ENCODE measurements around the gene LRFN5. TPM values are rescaled to one million over a fixed set of nuclear protein-coding genes. Genes with fewer than 3 reads are reported as not detected.
A peak's percentile ranks its signal among the peaks of the same experiment; 100 is the strongest.
"Not testable (repeated sequence)": the region's sequence is repeated elsewhere in the genome, so short reads cannot be mapped to it uniquely, and the experiment has no call there.

Gene LRFN5
- total RNA-seq, 4 donors from 2014 or later = 2.9 to 9.3 (median 5.0) TPM

- H3K27me3 ChIP-seq = no peaks in the 10 kb centered on the region
- H3K9me3 ChIP-seq = no peaks in the 10 kb centered on the region
- no peak for TF ChIP-seq POLR2A (IDR thresholded peaks at IDR 0.05)
- no peak for TF ChIP-seq CTCF (IDR thresholded peaks at IDR 0.05)
- TF ChIP-seq EP300 (IDR thresholded peaks at IDR 0.05) = no peak
- no peak for TF ChIP-seq POLR2AphosphoS5 (IDR thresholded peaks at IDR 0.05)
- no peaks in the 10 kb centered on the region for H3K36me3 ChIP-seq
- H3K27ac ChIP-seq = no peak overlapping the region
- ATAC-seq = no peak
- H3K4me3 ChIP-seq = no peak overlapping the region
- H3K4me1 ChIP-seq = no peaks in the 10 kb centered on the region
Measured at GRCh38 chr14:41586237-41586636, 20.4 kb upstream of the LRFN5 start.

- no peaks in the 10 kb centered on the region for H3K9me3 ChIP-seq
- 95 to 96% methylated on average over 19 to 22 of the region's 25 CpGs for WGBS, 2 donors (ENCODE audit: low coverage in 1 of 2)
- ATAC-seq = no peak
- no peak for TF ChIP-seq POLR2A (IDR thresholded peaks at IDR 0.05)
- no peak for TF ChIP-seq POLR2AphosphoS5 (IDR thresholded peaks at IDR 0.05)
- TF ChIP-seq EP300 (IDR thresholded peaks at IDR 0.05) = no peak
- no peak for TF ChIP-seq CTCF (IDR thresholded peaks at IDR 0.05)
- H3K4me1 ChIP-seq = peaks cover 0 to 19% (median 0%) of the 10 kb centered on the region in 3 donors
- H3K4me3 ChIP-seq = no peak overlapping the region
- H3K27ac ChIP-seq = no peak overlapping the region
- H3K27me3 ChIP-seq = peaks cover 6% of the 10 kb centered on the region
- no peaks in the 10 kb centered on the region for H3K36me3 ChIP-seq
Measured at GRCh38 chr14:41597647-41598046, 9.0 kb upstream of the LRFN5 start.

- 83 to 86% methylated on average over 2 to 5 of the region's 6 CpGs for WGBS, 2 donors (ENCODE audit: low coverage in 1 of 2)
- H3K27ac ChIP-seq, H3K4me3 ChIP-seq, H3K9me3 ChIP-seq, H3K36me3 ChIP-seq: not testable (repeated sequence)
- H3K27me3 ChIP-seq = peaks cover 20% of the 10 kb centered on the region
- peaks cover 0 to 25% (median 0%) of the 10 kb centered on the region in 3 donors for H3K4me1 ChIP-seq
- ATAC-seq = peak; percentile 46
Measured at GRCh38 chr14:41599805-41600385, 6.8 kb upstream of the LRFN5 start.

GRCh38 chr14:41604721-41605531 is 1.8 kb upstream of the LRFN5 start:
- Histone ChIP-seq H3K4me3 (peak overlapping the region; percentile 71 to 90), H3K27ac (peak overlapping the region; percentile 16 to 89 (median 82)), H3K36me3 (no peaks in the 10 kb centered on the region), H3K9me3 (no peaks in the 10 kb centered on the region), H3K4me1 (peaks cover 0 to 66% (median 0%) of the 10 kb centered on the region in 3 donors), H3K27me3 (peaks cover 67% of the 10 kb centered on the region)
- WGBS, 2 donors (ENCODE audit: low coverage in 1 of 2) = 2 to 5% methylated on average over 5 to 15 of the region's 29 CpGs
- peak; percentile 52 for ATAC-seq
- TF ChIP-seq POLR2A (IDR thresholded peaks at IDR 0.05) (peak in 1 of 2 donors; percentile 10), EP300 (IDR thresholded peaks at IDR 0.05) (no peak)

DNA sequence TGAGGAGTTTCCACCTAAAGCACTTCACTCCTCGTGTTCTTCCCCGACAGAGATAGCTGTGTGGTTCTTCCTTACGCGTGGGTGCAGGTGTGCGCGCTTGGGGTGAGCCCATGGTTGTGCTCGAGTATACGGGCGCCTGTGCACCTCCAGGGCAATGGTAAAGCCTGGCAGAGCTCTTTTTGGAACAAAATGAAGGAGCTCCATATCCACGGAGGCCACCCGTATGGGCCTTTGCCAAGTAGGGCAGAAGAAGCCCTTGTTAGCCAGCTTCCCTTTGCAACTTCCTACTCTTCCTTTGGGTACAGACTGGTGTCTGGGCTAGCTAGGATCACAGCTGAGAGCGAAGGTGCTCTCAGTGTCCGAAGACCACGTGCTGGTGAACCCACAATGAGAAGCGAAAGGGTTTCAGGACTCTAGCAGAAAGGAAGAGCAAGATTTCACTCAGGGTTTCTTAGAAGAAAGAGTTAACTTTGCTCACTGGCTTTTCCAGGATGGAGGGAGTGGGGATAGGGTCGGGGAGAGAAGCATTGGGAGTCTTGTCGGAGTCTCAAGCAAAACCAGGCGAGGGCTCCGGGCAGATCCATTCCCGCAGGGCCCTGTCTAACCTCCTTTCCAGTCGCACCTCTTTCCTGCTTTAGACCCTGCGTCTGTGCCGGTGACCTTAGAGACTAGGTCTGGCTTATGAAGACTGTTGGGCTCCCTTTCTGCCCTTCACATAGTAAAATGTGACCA is 960 bp upstream of the LRFN5 start:
- H3K4me3 ChIP-seq = peak overlapping the region; percentile 71 to 90
- peaks cover 71% of the 10 kb centered on the region for H3K27me3 ChIP-seq
- WGBS, 2 donors (ENCODE audit: low coverage in 1 of 2) = 0 to 2% methylated on average over 9 of the region's 23 CpGs
- TF ChIP-seq CTCF (IDR thresholded peaks at IDR 0.05) = no peak
- no peak for TF ChIP-seq EP300 (IDR thresholded peaks at IDR 0.05)
- TF ChIP-seq POLR2A (IDR thresholded peaks at IDR 0.05) = no peak
- TF ChIP-seq POLR2AphosphoS5 (IDR thresholded peaks at IDR 0.05) = no peak
- no peaks in the 10 kb centered on the region for H3K9me3 ChIP-seq
- peaks cover 0 to 63% (median 0%) of the 10 kb centered on the region in 3 donors for H3K4me1 ChIP-seq
- H3K36me3 ChIP-seq = no peaks in the 10 kb centered on the region
- H3K27ac ChIP-seq = peak overlapping the region in 3 of 4 donors; percentile 80 to 89 (median 84)
- peak; percentile 19 for ATAC-seq
